Calu3 (cell line): ENCODE results near the gene RXRA. TPM values are rescaled to one million over a fixed set of nuclear protein-coding genes. Genes with fewer than 3 reads are reported as not detected.

ENCODE experiments used
- BruUV-seq: library from RNA; stranded (reverse); fragments of 400-500 nt; replicated peaks from 2 replicates; lab custom pipeline; 2021; lab: Mats Ljungman, UMichigan
- CTCF ChIA-PET: fragments of 300-600 bp; sonication (Branson Sonifier 250); formaldehyde crosslinking; loops from one replicate; lab custom pipeline; 2022; ENCODE audit warnings: antibody characterized with exemption; lab: Charles Lee
- DNase-seq: peaks from one replicate; pipeline ENCODE4 v3.0.0; 2022
- H3K27ac Mint-ChIP-seq: one replicate; pipeline ENCODE4 v1.8.0; 2022; ENCODE audit warnings: mixed read lengths; ENCODE audit not compliant: unreplicated experiment
- H3K27me3 Mint-ChIP-seq: one replicate; pipeline ENCODE4 v1.8.0; 2022; ENCODE audit warnings: mixed read lengths; ENCODE audit not compliant: unreplicated experiment
- H3K36me3 Mint-ChIP-seq: one replicate; pipeline ENCODE4 v1.8.0; 2022; ENCODE audit warnings: mild to moderate bottlenecking, moderate library complexity, mixed read lengths; ENCODE audit not compliant: insufficient read depth, unreplicated experiment
- H3K4me1 Mint-ChIP-seq: one replicate; pipeline ENCODE4 v1.8.0; 2022; ENCODE audit warnings: mild to moderate bottlenecking, low read depth, mixed read lengths; ENCODE audit not compliant: unreplicated experiment
- H3K4me3 Mint-ChIP-seq: one replicate; pipeline ENCODE4 v1.8.0; 2022; ENCODE audit warnings: mild to moderate bottlenecking, low read depth, moderate library complexity, mixed read lengths; ENCODE audit not compliant: unreplicated experiment
- H3K9me3 Mint-ChIP-seq: one replicate; pipeline ENCODE4 v1.8.0; 2022; ENCODE audit warnings: low read depth, mixed read lengths; ENCODE audit not compliant: unreplicated experiment
- intact Hi-C: fragments of 100-400 bp; cut with micrococcal nuclease; formaldehyde crosslinking; loops from one replicate; pipeline ENCODE4 v1.10.0; 2022; ENCODE audit not compliant: unreplicated experiment
- total RNA-seq: library from RNA; stranded (reverse); gene quantifications from 2 replicates; pipeline ENCODE4 v1.2.3, GENCODE V29; 2022
- TF ChIP-seq, protein P1 (sequence below): fragments of 200-600 bp; IDR thresholded peaks from one replicate; pipeline ENCODE4 v1.8.0; 2022; ENCODE audit warnings: antibody characterized with exemption; ENCODE audit not compliant: unreplicated experiment

The RXRA gene
- total RNA-seq, 1 experiment from 2014 or later, result 15.0 TPM

DNA sequence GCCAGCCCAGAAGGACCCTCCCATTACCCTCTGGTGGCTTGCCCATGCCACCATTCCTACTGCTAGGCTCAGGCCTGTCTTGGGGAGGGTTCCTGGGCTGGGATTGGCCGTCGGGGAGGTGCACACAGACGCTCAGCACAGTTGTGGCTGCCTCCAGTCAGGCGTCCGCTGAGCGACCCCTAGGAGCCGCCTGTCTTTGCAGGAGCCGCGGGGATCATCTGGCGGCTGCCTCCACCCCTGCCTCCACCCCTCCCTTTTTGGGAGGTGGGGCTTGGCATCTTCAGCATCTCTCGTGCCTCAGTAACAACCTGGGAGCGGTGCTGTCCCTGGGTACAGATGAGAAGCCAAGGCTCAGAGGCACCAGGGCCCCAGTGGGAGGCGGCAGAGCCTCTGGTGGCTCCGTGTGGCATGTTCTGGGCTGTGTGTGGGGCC, 39.6 kb downstream of the RXRA start:
- no peak overlapping the region for H3K27ac Mint-ChIP-seq
- TF ChIP-seq, protein P1, sequence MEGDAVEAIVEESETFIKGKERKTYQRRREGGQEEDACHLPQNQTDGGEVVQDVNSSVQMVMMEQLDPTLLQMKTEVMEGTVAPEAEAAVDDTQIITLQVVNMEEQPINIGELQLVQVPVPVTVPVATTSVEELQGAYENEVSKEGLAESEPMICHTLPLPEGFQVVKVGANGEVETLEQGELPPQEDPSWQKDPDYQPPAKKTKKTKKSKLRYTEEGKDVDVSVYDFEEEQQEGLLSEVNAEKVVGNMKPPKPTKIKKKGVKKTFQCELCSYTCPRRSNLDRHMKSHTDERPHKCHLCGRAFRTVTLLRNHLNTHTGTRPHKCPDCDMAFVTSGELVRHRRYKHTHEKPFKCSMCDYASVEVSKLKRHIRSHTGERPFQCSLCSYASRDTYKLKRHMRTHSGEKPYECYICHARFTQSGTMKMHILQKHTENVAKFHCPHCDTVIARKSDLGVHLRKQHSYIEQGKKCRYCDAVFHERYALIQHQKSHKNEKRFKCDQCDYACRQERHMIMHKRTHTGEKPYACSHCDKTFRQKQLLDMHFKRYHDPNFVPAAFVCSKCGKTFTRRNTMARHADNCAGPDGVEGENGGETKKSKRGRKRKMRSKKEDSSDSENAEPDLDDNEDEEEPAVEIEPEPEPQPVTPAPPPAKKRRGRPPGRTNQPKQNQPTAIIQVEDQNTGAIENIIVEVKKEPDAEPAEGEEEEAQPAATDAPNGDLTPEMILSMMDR, result no peak
- no peaks in the 10 kb centered on the region for H3K36me3 Mint-ChIP-seq
- H3K4me3 Mint-ChIP-seq, result no peak overlapping the region
- H3K4me1 Mint-ChIP-seq, result peaks cover 8% of the 10 kb centered on the region
- intact Hi-C loops, result no loop called here
- no peak for DNase-seq
- H3K9me3 Mint-ChIP-seq, result no peaks in the 10 kb centered on the region
- BruUV-seq, result no TSS peak
- CTCF ChIA-PET, result interaction anchor here (0.6 to 1.0 kb wide), 2 partner anchors 13 to 74 kb away, joined by 3 to 4 read pairs; no protein-coding TSS in a partner anchor
- H3K27me3 Mint-ChIP-seq, result no peaks in the 10 kb centered on the region

DNA sequence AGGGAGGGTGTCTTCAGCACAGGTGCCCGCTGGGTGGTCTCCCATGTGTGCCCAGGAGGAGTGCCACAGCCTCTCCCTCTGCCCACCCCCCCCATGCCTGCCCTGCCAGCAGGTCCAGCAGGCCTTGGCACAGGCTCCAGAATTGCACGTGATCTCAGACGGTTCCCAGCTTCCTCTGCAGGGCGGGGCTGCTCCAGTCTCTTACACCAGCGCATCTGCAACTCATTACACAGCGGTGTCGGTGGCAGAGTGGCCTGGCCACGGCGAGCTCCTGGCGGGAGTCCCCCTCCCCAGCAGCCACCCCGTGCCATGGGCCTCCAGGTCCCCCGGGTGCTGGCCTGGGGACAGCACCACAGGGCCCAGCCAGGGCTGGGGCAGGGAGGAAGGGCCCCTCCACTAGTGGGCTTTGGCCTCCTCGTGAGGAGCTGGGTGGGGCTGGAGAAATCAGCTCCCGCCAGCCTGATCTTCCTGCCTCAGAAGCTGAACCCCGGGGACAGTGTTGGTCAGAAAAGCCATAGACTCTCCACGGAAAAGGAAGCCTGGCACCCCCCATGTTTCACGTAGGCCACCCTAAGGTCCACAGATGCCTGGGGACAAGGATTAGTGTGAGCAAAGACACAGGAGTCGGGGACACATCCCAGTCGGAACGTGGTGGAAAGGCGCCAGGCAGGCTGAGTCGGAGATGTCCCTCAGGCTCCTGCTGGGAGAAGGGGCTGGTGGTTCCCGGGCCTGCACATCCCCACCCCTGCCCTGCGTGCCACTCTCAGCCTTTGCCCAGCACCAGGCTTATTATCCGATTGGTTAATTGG, 40.2 kb downstream of the RXRA start:
- H3K9me3 Mint-ChIP-seq, result no peaks in the 10 kb centered on the region
- intact Hi-C loops, result no loop called here
- no TSS peak for BruUV-seq
- H3K27me3 Mint-ChIP-seq, result no peaks in the 10 kb centered on the region
- peak; percentile 59 for DNase-seq
- H3K4me1 Mint-ChIP-seq, result peaks cover 8% of the 10 kb centered on the region
- H3K27ac Mint-ChIP-seq, result no peak overlapping the region
- no peaks in the 10 kb centered on the region for H3K36me3 Mint-ChIP-seq
- H3K4me3 Mint-ChIP-seq, result no peak overlapping the region
- TF ChIP-seq, protein P1, result no peak
- CTCF ChIA-PET, result interaction anchor here (0.6 to 1.0 kb wide), 2 partner anchors 12 to 73 kb away, joined by 3 to 4 read pairs; no protein-coding TSS in a partner anchor

DNA sequence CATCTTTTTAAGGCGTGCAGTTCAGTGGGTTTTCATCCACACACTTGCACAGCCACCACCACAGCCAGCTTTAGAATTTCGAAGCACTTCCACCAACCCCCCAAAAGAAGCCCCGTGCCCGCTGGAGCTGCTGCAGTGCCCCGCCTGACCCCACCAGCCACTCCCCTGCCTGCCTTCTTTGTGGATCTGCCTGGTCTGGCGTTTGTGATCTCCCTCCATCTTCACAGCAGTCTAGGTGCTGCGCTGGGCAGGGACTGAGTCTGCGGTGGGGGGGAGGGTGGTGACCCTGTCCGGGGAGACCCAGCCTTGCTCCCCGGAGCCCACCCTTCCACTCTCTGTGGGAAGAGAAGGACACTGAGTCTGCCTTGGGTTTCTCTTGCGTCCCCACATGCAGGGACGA, 40.8 kb downstream of the RXRA start:
- Mint-ChIP-seq H3K36me3 (no peaks in the 10 kb centered on the region), H3K9me3 (no peaks in the 10 kb centered on the region), H3K27ac (no peak overlapping the region), H3K27me3 (no peaks in the 10 kb centered on the region), H3K4me3 (no peak overlapping the region), H3K4me1 (peaks cover 8% of the 10 kb centered on the region)
- TF ChIP-seq, protein P1, result no peak
- intact Hi-C loops, result no loop called here
- CTCF ChIA-PET, result no interaction called here
- no peak for DNase-seq
- no TSS peak for BruUV-seq

DNA sequence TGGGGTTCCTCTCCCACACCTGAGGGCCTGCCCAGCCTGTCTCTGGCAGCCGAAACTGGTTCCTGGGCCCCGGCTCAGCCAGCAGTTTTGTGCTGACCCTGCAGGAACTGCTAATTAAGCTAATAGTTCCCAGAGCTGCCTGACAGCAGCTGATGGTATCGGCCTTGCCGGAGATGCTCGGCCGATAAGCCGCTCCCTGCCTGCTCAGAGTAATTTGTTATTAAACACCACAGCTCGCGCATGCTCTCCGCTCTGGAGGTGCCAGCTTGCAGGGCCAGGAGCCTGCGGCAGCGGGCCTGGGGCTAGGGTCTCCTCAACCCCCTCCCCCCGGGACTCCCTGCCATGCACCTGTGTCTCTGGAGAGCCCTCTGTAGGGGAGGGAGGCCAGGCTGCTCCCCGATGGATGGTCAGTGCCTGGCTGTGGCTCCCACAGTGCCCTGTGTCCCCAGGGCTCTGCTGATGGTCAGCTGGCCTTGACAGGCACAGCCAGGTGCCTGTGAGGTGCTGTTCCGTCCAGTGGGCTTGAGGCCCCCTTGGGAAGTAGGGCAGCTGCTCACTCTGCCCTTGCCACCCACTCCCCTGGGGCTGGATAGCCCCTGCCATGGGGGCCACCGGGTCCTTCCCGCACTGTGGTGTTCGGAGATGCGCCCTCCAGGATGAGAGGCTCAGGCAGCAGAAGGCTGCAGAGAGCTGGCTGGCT, 41.7 kb downstream of the RXRA start:
- no TSS peak for BruUV-seq
- Mint-ChIP-seq H3K27me3 (no peaks in the 10 kb centered on the region), H3K4me3 (no peak overlapping the region), H3K27ac (peak overlapping the region; percentile 35), H3K36me3 (no peaks in the 10 kb centered on the region), H3K9me3 (no peaks in the 10 kb centered on the region), H3K4me1 (peaks cover 8% of the 10 kb centered on the region)
- TF ChIP-seq, protein P1, result no peak
- intact Hi-C loops, result no loop called here
- DNase-seq, result no peak
- CTCF ChIA-PET, result no interaction called here
